GM10248 (cell line): ENCODE data around the gene VCPKMT.
A peak's percentile ranks its signal among the peaks of the same experiment; 100 is the strongest.

ENCODE experiments used
- CTCF ChIA-PET: fragments of 300-600 bp; sonication (Branson Sonifier 250); formaldehyde crosslinking; extraction: SDS; loops from one replicate; lab custom pipeline; 2021; ENCODE audit warnings: antibody characterized with exemption; lab: Yijun Ruan, JAX
- POLR2A ChIA-PET: fragments of 350-650 bp; sonication (Branson Sonifier 250); formaldehyde crosslinking; extraction: SDS; loops from one replicate; lab custom pipeline; 2020; ENCODE audit warnings: antibody characterized with exemption; lab: Yijun Ruan, JAX
- DNase-seq: peaks from one replicate; pipeline ENCODE4 v3.0.0; 2012; ENCODE audit errors: extremely low spot score
- TF ChIP-seq, protein P1 (sequence below): IDR thresholded peaks from 2 replicates; pipeline ENCODE4 v1.5.1; 2012; ENCODE audit warnings: mild to moderate bottlenecking, low read depth; ENCODE audit errors: extremely low read depth, missing control alignments, control extremely low read depth

Gene VCPKMT

GRCh38 chr14:50116181-50116956, at the start of gene VCPKMT:
Gene VCPKMT, minus strand, starts transcription at chr14:50116572. Its CDS starts 20 bp downstream, at chr14:50116552.
- TF ChIP-seq, protein P1, sequence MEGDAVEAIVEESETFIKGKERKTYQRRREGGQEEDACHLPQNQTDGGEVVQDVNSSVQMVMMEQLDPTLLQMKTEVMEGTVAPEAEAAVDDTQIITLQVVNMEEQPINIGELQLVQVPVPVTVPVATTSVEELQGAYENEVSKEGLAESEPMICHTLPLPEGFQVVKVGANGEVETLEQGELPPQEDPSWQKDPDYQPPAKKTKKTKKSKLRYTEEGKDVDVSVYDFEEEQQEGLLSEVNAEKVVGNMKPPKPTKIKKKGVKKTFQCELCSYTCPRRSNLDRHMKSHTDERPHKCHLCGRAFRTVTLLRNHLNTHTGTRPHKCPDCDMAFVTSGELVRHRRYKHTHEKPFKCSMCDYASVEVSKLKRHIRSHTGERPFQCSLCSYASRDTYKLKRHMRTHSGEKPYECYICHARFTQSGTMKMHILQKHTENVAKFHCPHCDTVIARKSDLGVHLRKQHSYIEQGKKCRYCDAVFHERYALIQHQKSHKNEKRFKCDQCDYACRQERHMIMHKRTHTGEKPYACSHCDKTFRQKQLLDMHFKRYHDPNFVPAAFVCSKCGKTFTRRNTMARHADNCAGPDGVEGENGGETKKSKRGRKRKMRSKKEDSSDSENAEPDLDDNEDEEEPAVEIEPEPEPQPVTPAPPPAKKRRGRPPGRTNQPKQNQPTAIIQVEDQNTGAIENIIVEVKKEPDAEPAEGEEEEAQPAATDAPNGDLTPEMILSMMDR: no peak
- DNase-seq: peak; percentile 94
- POLR2A ChIA-PET: interaction anchor here (0.6 to 1.2 kb wide), 3 partner anchors 78 to 349 kb away, joined by 3 to 5 read pairs (median 4); no protein-coding TSS in a partner anchor
- CTCF ChIA-PET: interaction anchor here (0.6 to 1.7 kb wide), 9 partner anchors 11 to 264 kb away, joined by 3 to 6 read pairs (median 4); partner anchors contain the start of gene NEMF

DNA sequence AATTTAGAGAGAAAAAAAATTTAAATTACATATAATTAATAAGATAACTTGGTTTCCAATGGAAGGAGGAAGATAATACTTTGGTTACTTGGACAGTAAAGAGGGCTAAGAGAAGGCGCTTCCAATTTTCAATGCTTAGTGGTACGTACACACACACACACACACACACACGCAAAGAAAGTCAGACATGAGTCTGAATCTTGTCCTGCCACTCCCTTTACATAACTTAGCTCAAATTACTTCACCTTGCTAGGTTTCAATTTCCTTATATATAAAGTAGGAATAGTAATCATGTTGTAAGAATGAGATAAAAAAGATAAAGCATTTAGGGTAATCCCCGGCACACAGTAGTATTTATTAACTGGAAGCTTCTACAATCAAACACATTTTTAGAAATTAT, 39.7 kb upstream of the VCPKMT start:
- POLR2A ChIA-PET: no interaction called here
- TF ChIP-seq, protein P1: no peak
- CTCF ChIA-PET: interaction anchor here (1.0 to 1.8 kb wide), 5 partner anchors 10 to 46 kb away, joined by 3 to 5 read pairs (median 3); no protein-coding TSS in a partner anchor
- no peak for DNase-seq

GRCh38 chr14:50148799-50149198, 32.4 kb upstream of the VCPKMT start:
- CTCF ChIA-PET: no interaction called here
- no peak for DNase-seq
- TF ChIP-seq, protein P1: no peak
- POLR2A ChIA-PET: no interaction called here

- CTCF ChIA-PET: no interaction called here
- TF ChIP-seq, protein P1: no peak
- DNase-seq: no peak
- POLR2A ChIA-PET: no interaction called here
These were observed 22.8 kb upstream of the VCPKMT start for GRCh38 chr14:50139192-50139591.

DNA sequence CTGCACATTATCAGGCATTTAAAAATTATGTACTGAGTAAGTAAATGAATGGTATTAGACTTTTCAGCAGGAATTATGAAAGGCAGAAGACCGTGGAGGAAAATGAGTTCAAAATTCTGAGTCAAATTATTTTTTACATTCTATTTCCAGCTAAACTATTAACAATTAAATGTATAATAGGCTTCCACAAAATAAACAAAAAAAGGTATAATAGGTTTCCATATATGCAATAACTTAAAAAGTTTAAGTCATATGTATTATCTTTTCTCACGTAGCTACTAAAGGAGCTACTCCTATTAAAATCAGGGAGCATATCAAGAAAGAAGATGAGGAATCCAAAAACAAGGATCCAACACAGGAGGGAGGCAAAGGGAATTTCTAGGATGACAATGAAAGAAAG, 11.4 kb upstream of the VCPKMT start:
- ChIA-PET CTCF (interaction anchor here (1.2 to 1.4 kb wide), 2 partner anchors 8 to 16 kb away, joined by 3 to 5 read pairs; no protein-coding TSS in a partner anchor), POLR2A (no interaction called here)
- TF ChIP-seq, protein P1: no peak
- no peak for DNase-seq

DNA sequence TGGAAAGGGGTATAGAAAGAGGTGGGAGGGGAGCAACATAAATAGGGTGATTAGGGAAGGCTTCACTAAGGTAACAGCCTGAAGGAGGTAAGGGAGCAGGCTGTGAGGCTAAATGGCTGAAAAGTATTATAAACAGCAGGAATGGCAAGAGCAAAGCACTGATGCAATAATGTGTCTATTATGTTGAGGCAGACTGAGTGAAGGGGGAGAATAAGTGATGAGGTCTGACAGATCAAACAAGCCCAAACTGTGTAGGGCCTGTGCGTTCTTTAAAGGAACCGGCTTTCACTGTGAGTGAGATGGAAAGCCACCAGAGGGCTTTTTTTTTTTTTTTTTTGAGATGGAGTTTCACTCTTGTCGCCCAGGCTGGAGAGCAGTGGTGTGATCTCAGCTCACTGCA, 6.7 kb upstream of the VCPKMT start:
- TF ChIP-seq, protein P1: no peak
- no peak for DNase-seq
- CTCF ChIA-PET: interaction anchor here (1.4 kb wide), 1 partner anchor 10 kb away, joined by 4 read pairs; no protein-coding TSS in a partner anchor
- POLR2A ChIA-PET: no interaction called here
